Loucy (cell line): ENCODE results near the gene SEPSECS.

Experiments used
- H2AFZ ChIP-seq: fragments of 200-600 bp; sonication (generic); 2 replicates; pipeline ENCODE4 v1.6.0; 2016; ENCODE audit warnings: antibody characterized with exemption, mild to moderate bottlenecking, low read length, moderate library complexity
- H3F3A ChIP-seq: fragments of 200-600 bp; 2 replicates; pipeline ENCODE4 v1.6.0; 2016; ENCODE audit warnings: antibody characterized with exemption, low read depth, mild to moderate bottlenecking
- H3K27me3 ChIP-seq: fragments of 200-600 bp; sonication (generic); 2 replicates; pipeline ENCODE4 v1.6.1; 2014; ENCODE audit warnings: low read length, mild to moderate bottlenecking; ENCODE audit not compliant: insufficient read depth, poor library complexity, severe bottlenecking
- H3K36me3 ChIP-seq: fragments of 200-600 bp; sonication (generic); 2 replicates; pipeline ENCODE4 v1.6.1; 2016; ENCODE audit warnings: low read length; ENCODE audit not compliant: insufficient read depth
- H3K4me1 ChIP-seq: fragments of 200-600 bp; sonication (generic); 2 replicates; pipeline ENCODE4 v1.5.1; 2014; ENCODE audit warnings: low read length, mild to moderate bottlenecking; ENCODE audit not compliant: insufficient read depth, poor library complexity, severe bottlenecking
- H3K4me2 ChIP-seq: fragments of 200-600 bp; sonication (generic); 2 replicates; pipeline ENCODE4 v1.6.0; 2014; ENCODE audit warnings: antibody characterized with exemption, low read length, low read depth, mild to moderate bottlenecking; ENCODE audit not compliant: poor library complexity, severe bottlenecking
- H3K4me3 ChIP-seq: fragments of 200-600 bp; sonication (generic); 2 replicates; pipeline ENCODE4 v1.5.1; 2014; ENCODE audit warnings: low read length, mild to moderate bottlenecking, mixed read lengths; ENCODE audit not compliant: poor library complexity, severe bottlenecking
- H3K79me2 ChIP-seq: fragments of 200-600 bp; sonication (generic); 2 replicates; pipeline ENCODE4 v1.6.1; 2014; ENCODE audit warnings: low read length; ENCODE audit not compliant: insufficient read depth
- H3K9ac ChIP-seq: fragments of 200-600 bp; sonication (generic); 2 replicates; pipeline ENCODE4 v1.6.0; 2014; ENCODE audit warnings: mild to moderate bottlenecking, low read depth, low read length, moderate library complexity; ENCODE audit not compliant: poor library complexity, severe bottlenecking
- H3K9me2 ChIP-seq: fragments of 200-600 bp; sonication (generic); replicated peaks from 2 replicates; pipeline ENCODE4 v1.6.1; 2016; ENCODE audit warnings: low read depth, low read length, mixed read lengths
- H3K9me3 ChIP-seq: fragments of 200-600 bp; sonication (generic); 2 replicates; pipeline ENCODE4 v1.6.1; 2014; ENCODE audit warnings: mild to moderate bottlenecking, antibody characterized with exemption, low read length, low read depth; ENCODE audit not compliant: insufficient read depth
- H4K20me1 ChIP-seq: fragments of 200-600 bp; sonication (generic); 2 replicates; pipeline ENCODE4 v1.6.0; 2014; ENCODE audit warnings: antibody characterized with exemption, low read length, mild to moderate bottlenecking; ENCODE audit not compliant: insufficient read depth, poor library complexity, severe bottlenecking
- CTCF ChIP-seq: fragments of 200-600 bp; sonication (generic); conservative IDR thresholded peaks from 2 replicates; pipeline ENCODE4 v1.5.1; 2014; ENCODE audit warnings: mild to moderate bottlenecking, antibody characterized with exemption, low read length
- EZH2phosphoT487 ChIP-seq: fragments of 200-600 bp; IDR thresholded peaks from 2 replicates; pipeline ENCODE4 v1.6.1; 2018; ENCODE audit warnings: antibody characterized with exemption, mild to moderate bottlenecking, moderate library complexity, borderline replicate concordance

Gene SEPSECS

GRCh38 chr4:25109511-25109910 lies 50.7 kb downstream of the SEPSECS start:
- H3K4me2 ChIP-seq: no peak overlapping the region
- H2AFZ ChIP-seq: no peak overlapping the region
- no peaks in the 10 kb centered on the region for H4K20me1 ChIP-seq
- no peaks in the 10 kb centered on the region for H3F3A ChIP-seq
- no peaks in the 10 kb centered on the region for H3K4me1 ChIP-seq
- no peak overlapping the region for H3K4me3 ChIP-seq
- H3K9me2 ChIP-seq: no peaks in the 10 kb centered on the region
- H3K9me3 ChIP-seq: no peaks in the 10 kb centered on the region
- no peaks in the 10 kb centered on the region for H3K36me3 ChIP-seq
- H3K79me2 ChIP-seq: no peaks in the 10 kb centered on the region
- no peaks in the 10 kb centered on the region for H3K27me3 ChIP-seq
- no peak overlapping the region for H3K9ac ChIP-seq
- no peak for TF ChIP-seq CTCF
- TF ChIP-seq EZH2phosphoT487: no peak

- Histone ChIP-seq H3K79me2 (no peaks in the 10 kb centered on the region), H2AFZ (no peak overlapping the region), H3K4me2 (no peak overlapping the region), H3K4me3 (no peak overlapping the region), H3K4me1 (no peaks in the 10 kb centered on the region), H3K9me2 (no peaks in the 10 kb centered on the region), H3K27me3 (no peaks in the 10 kb centered on the region), H4K20me1 (no peaks in the 10 kb centered on the region), H3K36me3 (no peaks in the 10 kb centered on the region), H3K9ac (no peak overlapping the region), H3K9me3 (no peaks in the 10 kb centered on the region), H3F3A (no peaks in the 10 kb centered on the region)
- TF ChIP-seq EZH2phosphoT487 (no peak), CTCF (no peak)
Measured at GRCh38 chr4:25108556-25108955, 51.7 kb downstream of the SEPSECS start.

GRCh38 chr4:25107827-25108516 lies 52.3 kb downstream of the SEPSECS start:
- H3K4me2 ChIP-seq: no peak overlapping the region

More at GRCh38 chr4:25107827-25108516, 52.3 kb downstream of the SEPSECS start:
- no peaks in the 10 kb centered on the region for H3K79me2 ChIP-seq
- H3F3A ChIP-seq: no peaks in the 10 kb centered on the region
- H3K9me3 ChIP-seq: no peaks in the 10 kb centered on the region
- no peaks in the 10 kb centered on the region for H3K4me1 ChIP-seq
- no peak overlapping the region for H2AFZ ChIP-seq
- no peaks in the 10 kb centered on the region for H3K27me3 ChIP-seq
- H4K20me1 ChIP-seq: no peaks in the 10 kb centered on the region
- TF ChIP-seq CTCF (no peak), EZH2phosphoT487 (no peak)
- no peak overlapping the region for H3K4me3 ChIP-seq
- no peak overlapping the region for H3K9ac ChIP-seq
- H3K9me2 ChIP-seq: no peaks in the 10 kb centered on the region
- H3K36me3 ChIP-seq: no peaks in the 10 kb centered on the region
